Mononuclear cell (primary cell): Measurements from ENCODE around the gene CATSPERZ. TPM values are rescaled to one million over a fixed set of nuclear protein-coding genes. Genes with fewer than 3 reads are reported as not detected.

Source experiments
- H3K27me3 ChIP-seq: 2 replicates; pipeline ENCODE4 v1.6.0; 2011; ENCODE audit warnings: low read length, control low read depth; ENCODE audit not compliant: insufficient read depth
- H3K4me1 ChIP-seq: 2 replicates; pipeline ENCODE4 v1.5.1; 2011; ENCODE audit warnings: mild to moderate bottlenecking, low read length, control low read depth; ENCODE audit not compliant: insufficient read depth
- H3K4me3 ChIP-seq: 2 replicates; pipeline ENCODE4 v1.5.1; 2011; ENCODE audit warnings: mild to moderate bottlenecking, low read length, moderate library complexity
- H3K9me3 ChIP-seq: 2 replicates; pipeline ENCODE4 v1.5.1; 2011; ENCODE audit warnings: low read depth, mild to moderate bottlenecking, control low read depth, low read length
- total RNA-seq: library from RNA; depleted of rRNA; stranded (reverse); fragments of >200 nt; gene quantifications from one replicate; pipeline ENCODE4 v1.2.3, GENCODE V29; 2012

The CATSPERZ gene, protein sequence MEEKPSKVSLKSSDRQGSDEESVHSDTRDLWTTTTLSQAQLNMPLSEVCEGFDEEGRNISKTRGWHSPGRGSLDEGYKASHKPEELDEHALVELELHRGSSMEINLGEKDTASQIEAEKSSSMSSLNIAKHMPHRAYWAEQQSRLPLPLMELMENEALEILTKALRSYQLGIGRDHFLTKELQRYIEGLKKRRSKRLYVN
- not detected for total RNA-seq

DNA sequence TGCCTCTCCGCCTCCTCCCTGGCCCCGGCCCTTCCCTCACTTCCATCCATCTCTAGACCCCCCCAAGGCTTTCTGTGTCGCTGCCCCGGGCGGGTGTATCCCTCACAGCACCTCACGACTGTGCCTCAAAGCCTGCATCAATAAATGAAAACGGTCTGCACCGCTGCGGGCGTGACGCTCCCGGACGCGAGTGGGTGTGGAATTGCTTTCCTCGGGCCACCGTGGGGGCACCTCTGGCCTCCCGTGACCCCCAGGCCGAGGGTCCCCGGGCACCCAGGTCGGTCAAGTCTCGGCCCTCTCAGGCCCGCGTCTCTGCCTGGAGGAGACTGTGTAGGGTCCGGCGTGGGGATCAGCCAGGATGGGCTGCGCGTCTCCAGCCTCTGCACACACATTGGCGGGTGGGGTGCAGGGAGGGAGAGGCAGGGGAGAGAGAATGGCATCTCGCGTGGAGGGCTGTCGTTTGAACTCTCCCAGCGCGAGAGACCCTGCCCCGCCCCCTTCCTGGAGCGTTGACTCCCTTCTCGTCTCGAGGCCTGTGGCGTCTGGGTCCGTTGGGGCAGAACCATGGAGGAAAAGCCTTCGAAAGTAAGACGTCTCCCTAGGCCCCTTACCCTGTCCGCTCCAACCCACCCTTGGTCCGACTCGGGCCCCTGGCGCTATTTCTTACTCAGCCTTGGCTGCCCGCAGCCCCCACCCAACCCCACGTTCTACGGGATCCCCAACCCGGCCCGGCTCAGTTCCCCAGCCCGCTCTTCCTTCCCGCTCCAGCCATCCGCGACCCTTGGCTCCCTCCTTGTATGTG, at the start of gene CATSPERZ:
TSS of gene CATSPERZ (plus strand) at position 512 of the 802 bp plus-strand sequence. CDS start at position 565, 53 bp downstream.
- H3K4me3 ChIP-seq, result no peak within 1 kb of the TSS
- H3K27me3 ChIP-seq, result peaks cover 62% of the 10 kb centered on the region
- peaks cover 40% of the 10 kb centered on the region for H3K4me1 ChIP-seq
- no peaks in the 10 kb centered on the region for H3K9me3 ChIP-seq

DNA sequence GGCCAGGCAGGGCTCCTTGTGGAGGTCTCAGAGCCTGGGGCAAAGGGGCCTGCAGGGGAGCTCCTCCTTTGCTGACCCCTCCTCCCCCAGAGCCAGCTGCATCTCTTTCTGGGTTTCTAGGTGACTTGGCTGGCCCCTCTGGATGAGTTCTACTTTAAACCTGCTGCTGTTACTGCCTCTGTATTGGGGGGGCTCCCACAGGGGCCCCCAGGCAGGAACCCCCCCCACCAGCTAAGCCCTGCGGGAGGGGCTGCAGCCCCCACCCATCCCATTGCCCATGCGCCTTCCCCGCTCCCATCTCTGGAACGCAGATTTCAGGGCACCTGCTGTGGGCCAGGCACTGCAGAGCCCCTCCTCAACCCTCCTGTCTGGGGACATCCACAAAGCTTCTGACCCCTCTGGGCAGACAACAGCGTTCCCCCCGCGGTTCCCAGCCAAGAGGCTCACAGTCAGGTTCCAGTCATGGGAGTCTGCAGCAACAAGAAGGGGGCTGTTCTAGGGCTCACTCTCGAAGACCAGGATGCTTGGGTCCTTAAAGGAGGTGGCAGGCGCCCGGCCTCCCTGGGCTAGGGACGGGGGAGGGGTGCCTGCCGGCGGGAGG, 49.6 kb upstream of the CATSPERZ start:
- H3K4me1 ChIP-seq, result peaks cover 38% of the 10 kb centered on the region
- H3K9me3 ChIP-seq, result no peaks in the 10 kb centered on the region
- no peak overlapping the region for H3K4me3 ChIP-seq
- no peaks in the 10 kb centered on the region for H3K27me3 ChIP-seq

DNA sequence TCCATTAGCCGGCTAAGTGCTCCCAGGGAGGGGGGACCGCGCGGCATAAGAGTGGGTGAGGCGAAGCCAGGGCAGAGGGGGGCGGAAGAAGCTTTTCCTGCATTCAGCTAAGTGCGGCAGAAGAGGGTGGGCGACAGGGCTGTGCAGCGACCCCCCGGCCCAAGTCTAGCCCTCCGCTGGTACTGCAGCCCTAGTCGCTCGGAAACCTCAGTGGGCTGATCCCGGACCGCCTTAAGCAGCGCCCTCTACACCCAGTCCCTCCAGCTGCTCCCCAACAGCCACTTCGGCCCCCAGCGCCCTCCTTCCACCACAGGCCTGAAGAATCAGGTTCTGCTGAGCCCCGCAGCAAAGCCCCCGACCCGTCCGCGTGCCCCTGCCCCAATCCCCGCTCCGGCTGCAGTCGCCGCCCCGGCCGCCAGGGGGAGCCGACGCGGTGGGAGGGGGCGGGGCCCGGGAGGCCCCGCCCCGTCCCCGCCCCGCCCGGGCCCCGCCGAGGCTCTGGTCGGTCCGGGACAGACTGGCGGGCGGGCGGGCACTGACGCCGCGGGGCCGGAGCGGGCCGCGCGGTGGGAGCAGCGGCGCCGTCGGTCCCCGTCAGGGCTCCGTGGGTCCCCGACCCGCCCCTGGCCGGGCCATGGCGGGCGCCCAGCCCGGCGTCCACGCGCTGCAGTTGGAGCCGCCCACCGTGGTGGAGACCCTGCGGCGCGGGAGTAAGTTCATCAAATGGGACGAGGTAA, 49.0 kb upstream of the CATSPERZ start, which contains the start of gene PLCB3:
TSS of gene PLCB3 (plus strand) at position 515 of the 737 bp plus-strand sequence. CDS start at position 635, 120 bp downstream.
- Histone ChIP-seq H3K27me3 (no peaks in the 10 kb centered on the region), H3K4me1 (peaks cover 31% of the 10 kb centered on the region), H3K4me3 (peak within 1 kb of the TSS; percentile 57), H3K9me3 (no peaks in the 10 kb centered on the region)

DNA sequence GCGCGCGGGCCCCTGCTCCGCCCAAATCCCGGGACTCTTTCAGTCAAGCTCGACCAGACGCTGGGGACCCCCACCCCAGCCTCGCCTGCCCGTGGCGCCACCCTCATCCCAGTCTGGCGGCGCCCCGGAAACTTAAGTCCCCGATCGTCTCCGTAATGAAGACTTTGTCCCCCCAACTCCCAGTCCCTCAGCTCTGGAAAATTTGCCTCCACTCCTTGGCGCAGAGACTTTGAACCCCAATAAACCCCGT, 48.5 kb upstream of the CATSPERZ start:
- Histone ChIP-seq H3K27me3 (no peaks in the 10 kb centered on the region), H3K9me3 (no peaks in the 10 kb centered on the region), H3K4me3 (peak overlapping the region; percentile 57), H3K4me1 (peaks cover 30% of the 10 kb centered on the region)

DNA sequence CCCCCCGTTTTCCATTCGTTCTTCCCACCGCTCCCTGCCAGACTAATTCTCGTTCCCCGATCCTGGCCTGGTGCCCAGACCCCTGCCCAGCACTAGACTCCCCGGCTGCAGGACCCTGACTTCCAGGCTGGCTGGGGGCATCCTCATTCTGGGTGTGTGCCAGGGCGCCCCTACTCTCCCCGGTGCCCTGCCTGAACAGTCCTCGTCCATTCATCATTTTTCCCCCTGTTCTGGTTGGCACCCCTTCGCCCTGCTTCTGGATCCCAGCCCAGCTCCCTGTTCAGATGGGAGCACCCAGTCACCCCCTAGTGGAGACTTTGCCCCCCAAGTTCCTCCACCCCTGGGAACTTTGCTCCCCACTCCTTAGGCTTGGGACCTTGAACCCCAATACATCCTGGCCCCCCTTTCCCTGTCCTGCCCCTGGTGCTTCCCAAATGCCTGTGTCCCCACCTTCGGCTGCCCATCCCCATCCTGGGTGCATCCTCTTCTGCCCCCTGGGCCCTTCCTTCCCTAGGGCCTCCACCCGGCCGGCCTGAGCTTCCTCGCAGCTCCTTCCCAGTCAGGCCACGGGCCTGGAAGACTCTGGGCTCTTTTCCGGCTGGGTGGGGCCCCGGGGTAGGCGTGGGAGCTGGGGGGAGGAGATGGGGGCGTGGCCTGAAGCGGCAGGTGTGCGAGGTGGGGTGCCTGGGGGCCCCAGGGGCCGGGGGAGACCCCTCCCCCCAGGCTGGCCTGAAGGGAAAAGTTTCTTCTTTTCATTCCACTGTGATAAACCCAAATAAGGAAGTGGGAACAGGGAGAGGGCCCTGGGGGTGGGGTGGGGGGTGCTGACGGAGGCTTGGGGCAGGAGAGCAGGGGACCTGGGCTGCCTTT, 47.9 kb upstream of the CATSPERZ start:
- Histone ChIP-seq H3K4me3 (peak overlapping the region; percentile 57), H3K9me3 (no peaks in the 10 kb centered on the region), H3K4me1 (peaks cover 27% of the 10 kb centered on the region), H3K27me3 (no peaks in the 10 kb centered on the region)

DNA sequence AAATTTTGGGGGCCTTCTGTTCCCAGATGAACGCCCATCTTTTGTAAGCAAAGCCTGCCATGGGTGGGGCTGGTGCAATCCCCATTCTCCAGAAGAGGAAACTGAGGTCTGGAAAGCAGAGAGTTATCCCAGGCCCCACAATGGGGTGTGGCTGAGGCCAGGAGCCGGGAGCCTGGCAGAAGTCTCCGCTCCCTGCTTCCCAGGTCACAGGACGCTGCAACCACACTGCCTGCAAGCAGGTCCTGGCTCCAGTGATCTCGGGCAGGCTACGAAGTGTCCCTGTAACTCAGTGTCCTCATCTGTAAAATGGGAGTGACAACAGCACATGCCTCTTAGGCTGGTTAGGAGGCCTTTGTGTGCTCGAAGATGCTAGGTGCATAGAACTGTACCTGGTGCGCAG, 47.1 kb upstream of the CATSPERZ start:
- Histone ChIP-seq H3K4me3 (no peak overlapping the region), H3K4me1 (peaks cover 23% of the 10 kb centered on the region), H3K9me3 (no peaks in the 10 kb centered on the region), H3K27me3 (no peaks in the 10 kb centered on the region)

DNA sequence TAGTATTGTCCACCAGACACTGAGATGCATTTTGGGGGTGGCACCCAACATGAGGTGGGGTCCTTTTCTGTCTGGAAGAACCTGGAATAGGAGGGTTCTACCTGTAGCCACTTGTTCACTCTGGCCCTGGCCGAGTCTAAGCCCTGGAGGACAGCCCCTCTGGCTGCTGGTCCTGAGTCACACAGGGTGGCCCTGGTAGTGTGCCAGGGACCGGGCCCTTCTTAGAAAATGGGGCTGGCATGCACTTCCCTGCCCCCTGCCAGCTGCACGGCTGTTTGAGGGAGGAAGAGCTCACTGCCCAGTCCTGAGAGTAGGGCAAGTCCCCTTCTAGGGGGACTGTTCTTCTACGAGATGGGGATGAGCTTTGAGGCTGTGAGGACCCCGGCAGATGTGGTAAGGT, 46.7 kb upstream of the CATSPERZ start:
- no peaks in the 10 kb centered on the region for H3K9me3 ChIP-seq
- no peak overlapping the region for H3K4me3 ChIP-seq
- H3K4me1 ChIP-seq, result peaks cover 23% of the 10 kb centered on the region

DNA sequence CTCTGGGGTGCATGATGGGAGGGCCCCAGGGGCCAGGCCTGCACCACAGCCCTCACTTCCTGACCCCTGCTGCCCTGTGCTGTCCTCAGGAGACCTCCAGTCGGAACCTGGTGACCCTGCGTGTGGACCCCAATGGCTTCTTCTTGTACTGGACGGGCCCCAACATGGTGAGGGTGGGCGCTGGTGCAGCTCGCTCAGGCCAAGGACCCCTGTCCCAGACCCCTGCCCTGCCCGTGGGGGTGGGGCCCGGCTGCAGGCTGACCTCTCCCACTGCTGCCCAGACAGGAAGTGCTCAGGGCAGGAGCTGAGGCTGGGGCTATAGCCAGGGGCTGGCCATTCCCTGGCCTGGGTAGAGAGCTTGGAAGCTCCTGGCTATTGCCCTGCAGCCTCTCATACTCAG, 45.8 kb upstream of the CATSPERZ start:
- Histone ChIP-seq H3K27me3 (no peaks in the 10 kb centered on the region), H3K4me3 (no peak overlapping the region), H3K9me3 (no peaks in the 10 kb centered on the region), H3K4me1 (peaks cover 23% of the 10 kb centered on the region)

More for the DNA sequence above, 46.7 kb upstream of the CATSPERZ start:
- H3K27me3 ChIP-seq, result no peaks in the 10 kb centered on the region

DNA sequence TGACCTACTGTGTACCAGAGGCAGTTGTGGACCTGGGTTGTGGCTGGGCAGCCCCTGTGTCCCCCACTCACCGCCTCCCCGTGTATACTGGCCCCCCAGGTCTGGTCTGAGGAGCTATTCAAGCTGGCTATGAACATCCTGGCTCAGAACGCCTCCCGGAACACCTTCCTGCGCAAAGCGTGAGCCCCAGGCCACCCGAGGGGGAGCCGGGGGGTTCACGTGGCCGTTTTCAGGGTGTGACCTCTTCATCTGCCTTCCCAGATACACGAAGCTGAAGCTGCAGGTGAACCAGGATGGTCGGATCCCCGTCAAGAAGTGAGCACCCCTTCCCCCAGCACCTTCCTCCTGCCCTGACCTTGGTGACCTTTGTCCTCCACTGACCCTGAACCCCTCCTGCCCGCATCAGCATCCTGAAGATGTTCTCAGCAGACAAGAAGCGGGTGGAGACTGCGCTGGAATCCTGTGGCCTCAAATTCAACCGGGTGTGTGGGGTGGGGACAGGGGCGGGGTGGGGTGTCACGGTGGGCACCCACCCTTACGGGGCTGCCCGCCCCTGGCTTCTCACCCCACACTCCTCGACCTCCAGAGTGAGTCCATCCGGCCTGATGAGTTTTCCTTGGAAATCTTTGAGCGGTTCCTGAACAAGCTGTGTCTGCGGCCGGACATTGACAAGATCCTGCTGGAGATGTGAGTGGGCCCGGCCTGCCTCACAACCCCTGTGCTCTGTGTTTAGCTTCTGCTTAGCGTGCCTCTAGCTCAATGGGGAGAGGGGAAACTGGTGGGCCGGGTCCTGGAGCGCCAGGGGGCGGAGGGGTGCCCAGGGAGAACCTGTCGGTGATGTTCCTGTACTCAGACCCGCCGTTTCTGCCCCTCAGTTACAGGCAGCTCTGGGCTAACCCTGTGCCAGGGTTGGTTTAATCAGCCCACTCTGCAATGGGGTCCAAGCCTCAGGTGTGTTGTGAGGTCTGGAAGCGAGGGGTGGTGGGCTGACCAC, 44.7 kb upstream of the CATSPERZ start:
- no peaks in the 10 kb centered on the region for H3K9me3 ChIP-seq
- H3K27me3 ChIP-seq, result no peaks in the 10 kb centered on the region

DNA sequence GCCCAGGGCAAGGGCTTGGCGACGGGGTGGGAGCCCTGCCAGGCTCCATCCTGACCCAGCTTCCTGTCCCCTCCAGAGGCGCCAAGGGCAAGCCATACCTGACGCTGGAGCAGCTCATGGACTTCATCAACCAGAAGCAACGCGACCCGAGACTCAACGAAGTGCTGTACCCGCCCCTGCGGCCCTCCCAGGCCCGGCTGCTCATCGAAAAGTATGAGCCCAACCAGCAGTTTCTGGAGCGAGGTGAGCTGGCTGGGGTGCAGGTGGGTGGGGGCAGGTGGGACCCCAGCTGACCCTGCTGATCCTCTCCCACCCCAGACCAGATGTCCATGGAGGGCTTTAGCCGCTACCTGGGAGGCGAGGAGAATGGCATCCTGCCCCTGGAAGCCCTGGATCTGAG, 43.9 kb upstream of the CATSPERZ start:
- H3K4me3 ChIP-seq, result no peak overlapping the region
- H3K4me1 ChIP-seq, result peaks cover 16% of the 10 kb centered on the region
- no peaks in the 10 kb centered on the region for H3K9me3 ChIP-seq
- no peaks in the 10 kb centered on the region for H3K27me3 ChIP-seq

More for the DNA sequence above, 44.7 kb upstream of the CATSPERZ start:
- Histone ChIP-seq H3K4me3 (no peak overlapping the region), H3K4me1 (peaks cover 23% of the 10 kb centered on the region)

DNA sequence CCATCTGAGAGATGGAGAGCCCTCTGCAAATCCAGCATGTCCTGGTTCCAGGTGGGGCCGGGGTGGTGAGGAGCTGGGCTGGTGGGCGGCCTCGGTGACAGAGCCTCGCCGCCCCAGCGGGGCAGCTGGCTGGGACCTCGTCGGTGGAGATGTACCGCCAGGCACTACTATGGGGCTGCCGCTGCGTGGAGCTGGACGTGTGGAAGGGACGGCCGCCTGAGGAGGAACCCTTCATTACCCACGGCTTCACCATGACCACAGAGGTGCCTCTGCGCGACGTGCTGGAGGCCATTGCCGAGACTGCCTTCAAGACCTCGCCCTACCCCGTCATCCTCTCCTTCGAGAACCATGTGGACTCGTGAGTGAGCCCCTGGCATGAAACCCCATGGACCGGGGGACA, 41.8 kb upstream of the CATSPERZ start:
- no peaks in the 10 kb centered on the region for H3K9me3 ChIP-seq
- H3K4me3 ChIP-seq, result no peak overlapping the region
- no peaks in the 10 kb centered on the region for H3K4me1 ChIP-seq
- H3K27me3 ChIP-seq, result no peaks in the 10 kb centered on the region

DNA sequence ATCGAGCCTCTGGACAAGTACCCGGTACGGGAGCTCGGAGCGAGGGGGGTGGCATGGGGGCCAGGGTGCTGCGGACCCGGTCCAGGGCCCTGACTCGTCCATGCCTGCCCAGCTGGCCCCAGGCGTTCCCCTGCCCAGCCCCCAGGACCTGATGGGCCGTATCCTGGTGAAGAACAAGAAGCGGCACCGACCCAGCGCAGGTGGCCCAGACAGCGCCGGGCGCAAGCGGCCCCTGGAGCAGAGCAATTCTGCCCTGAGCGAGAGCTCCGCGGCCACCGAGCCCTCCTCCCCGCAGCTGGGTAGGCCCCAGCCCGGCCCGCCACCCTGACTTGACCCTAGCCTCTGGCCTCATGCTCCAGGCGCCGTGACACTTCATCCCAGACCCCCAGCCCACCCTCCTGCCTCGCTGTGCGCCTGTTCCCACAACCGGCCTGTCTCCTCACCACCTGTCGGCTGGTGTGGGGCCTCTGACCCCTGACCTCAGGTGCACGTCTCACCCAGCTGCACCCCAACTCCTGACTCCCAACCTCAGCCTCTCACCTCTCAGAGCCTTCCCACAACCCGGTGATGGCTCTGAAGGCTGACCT, 41.1 kb upstream of the CATSPERZ start:
- no peaks in the 10 kb centered on the region for H3K4me1 ChIP-seq
- H3K27me3 ChIP-seq, result no peaks in the 10 kb centered on the region
- H3K4me3 ChIP-seq, result no peak overlapping the region

DNA sequence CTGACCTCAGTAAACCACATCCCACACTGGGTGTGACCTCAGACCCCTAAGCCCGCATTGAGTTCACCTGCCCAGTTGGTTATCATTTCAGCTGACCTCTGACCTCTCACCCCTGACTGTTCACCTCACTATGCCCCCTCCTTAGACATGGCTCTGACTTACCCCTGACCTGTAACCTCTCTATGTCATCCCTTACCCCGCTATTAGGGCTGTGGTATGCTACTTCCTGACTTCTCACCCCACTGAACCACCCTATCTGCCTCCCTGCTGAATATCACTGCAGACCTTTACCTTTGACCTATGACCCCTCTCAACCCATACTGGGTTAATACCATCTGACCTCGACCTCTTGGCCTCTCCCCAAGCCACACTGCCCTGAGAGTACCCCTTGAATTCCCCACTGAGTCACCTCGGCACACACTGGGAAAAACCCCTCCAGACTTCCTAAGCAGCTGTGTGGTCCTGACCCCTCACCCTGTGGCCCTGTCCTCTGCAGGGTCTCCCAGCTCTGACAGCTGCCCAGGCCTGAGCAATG, 40.6 kb upstream of the CATSPERZ start:
- H3K4me1 ChIP-seq, result no peaks in the 10 kb centered on the region
- no peaks in the 10 kb centered on the region for H3K9me3 ChIP-seq
- H3K4me3 ChIP-seq, result no peak overlapping the region
- no peaks in the 10 kb centered on the region for H3K27me3 ChIP-seq

More for the DNA sequence above, 41.1 kb upstream of the CATSPERZ start:
- no peaks in the 10 kb centered on the region for H3K9me3 ChIP-seq
